ENCODE measurements around the gene LRP1B. TPM values are rescaled to one million over a fixed set of nuclear protein-coding genes. Genes with fewer than 3 reads are reported as not detected.

The LRP1B gene
- total and polyA plus RNA-seq, 2 of the 8 experiments (the other 6 are each of a cell fraction or from before 2014, with no cell fraction given), result 0.03 TPM; not detected in 1

DNA sequence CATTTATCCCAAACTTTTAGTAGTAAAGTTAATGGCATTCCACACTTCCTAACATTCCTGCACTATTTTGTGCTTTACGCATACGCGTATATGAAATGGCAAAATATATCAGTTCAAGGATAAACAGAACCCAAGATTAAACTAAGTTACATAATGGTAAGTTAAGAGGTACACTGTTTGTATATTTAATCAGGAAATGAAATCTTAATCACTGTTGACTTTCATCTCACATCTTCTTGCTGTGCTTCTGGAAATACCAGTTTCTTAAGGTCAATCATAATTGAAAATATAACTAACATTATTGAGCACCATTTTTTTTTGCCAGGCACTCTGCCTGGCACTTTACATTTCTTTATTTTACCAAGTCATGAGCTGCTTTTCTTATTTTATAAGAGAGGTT is 565.2 kb downstream of the LRP1B start:
- no peak for FAIRE-seq
- POLR2A ChIA-PET (ENCODE audit: partially characterized antibody), result no interaction called here
- CTCF ChIA-PET (ENCODE audit: partially characterized antibody), result interaction anchor here (1.2 kb wide), 1 partner anchor 10 kb away, joined by 4 read pairs; no protein-coding TSS in a partner anchor

More for the DNA sequence above, 565.2 kb downstream of the LRP1B start:
- H4K8ac ChIP-seq (ENCODE audit: extremely low read depth, insufficient read depth, low read length), result no peak overlapping the region
- no peak overlapping the region for H3K4ac ChIP-seq (replicated peaks; ENCODE audit: insufficient read length, low read depth, low read length)
- no peak overlapping the region for H2BK15ac ChIP-seq (ENCODE audit: low read length)
- no peak for DNase-seq (ENCODE audit: low read depth in 1 of 2, low spot score in 2 of 2)
- no peak overlapping the region for H3K9ac ChIP-seq (replicated peaks in 1 of 4; ENCODE audit: extremely low read depth in 1 of 4, low read depth in 3 of 4, low read length in 3 of 4)
- no peak overlapping the region for H4K91ac ChIP-seq (replicated peaks; ENCODE audit: insufficient read length, low read length)
- no peaks in the 10 kb centered on the region for H3K79me2 ChIP-seq (ENCODE audit: control insufficient read depth in 1 of 2, insufficient read depth in 2 of 2, low read length in 2 of 2)
- no peak overlapping the region for H3K4me3 ChIP-seq (ENCODE audit: extremely low read depth in 1 of 4, insufficient read depth in 2 of 4, low read depth in 3 of 4, low read length in 4 of 4)
- no peak for TF ChIP-seq NRF1 (IDR thresholded peaks at IDR 0.05; ENCODE audit: low read depth, low read length)
- no peak for TF ChIP-seq CBX5 (IDR thresholded peaks at IDR 0.05; ENCODE audit: low read depth, low read length)
- no peak for TF ChIP-seq KDM4A (IDR thresholded peaks at IDR 0.05; ENCODE audit: low read depth, low read length, severe bottlenecking)
- no peak for TF ChIP-seq GTF2F1 (IDR thresholded peaks at IDR 0.05; ENCODE audit: borderline replicate concordance, low read depth, low read length)
- no peak for TF ChIP-seq EGR1 (IDR thresholded peaks at IDR 0.05; ENCODE audit: borderline replicate concordance, low read depth, low read length)
- no peak for TF ChIP-seq SIX5 (IDR thresholded peaks at IDR 0.05; ENCODE audit: low read depth, low read length)
- TF ChIP-seq KDM1A (IDR thresholded peaks at IDR 0.05; ENCODE audit: borderline replicate concordance, low read length), result no peak
- no peak for TF ChIP-seq HDAC2 (IDR thresholded peaks at IDR 0.05; ENCODE audit: borderline replicate concordance in 1 of 2, low read depth in 2 of 2, low read length in 2 of 2)
- peaks cover 0 to 3% (median 1%) of the 10 kb centered on the region in 4 experiments; a peak in 3 of 7 replicates for H3K4me1 ChIP-seq (replicated peaks in 1 of 4; ENCODE audit: control insufficient read depth in 3 of 4, insufficient read depth in 4 of 4, low read length in 3 of 4)
- H3K9me3 ChIP-seq (ENCODE audit: insufficient read depth in 2 of 2, low read depth in 1 of 2, low read length in 1 of 2), result no peaks in the 10 kb centered on the region
- no peak overlapping the region for H2BK20ac ChIP-seq (ENCODE audit: low read length)
- no peak overlapping the region for H3K27ac ChIP-seq (ENCODE audit: low read depth, low read length)
- H3K18ac ChIP-seq (ENCODE audit: extremely low read depth, low read length), result no peak overlapping the region
- H2AK5ac ChIP-seq (ENCODE audit: low read depth, low read length), result no peak overlapping the region
- no peaks in the 10 kb centered on the region for H3K36me3 ChIP-seq (ENCODE audit: control insufficient read depth in 2 of 4, insufficient read depth in 4 of 4, low read length in 3 of 4)
- 92% methylated on average over 3 of the region's 3 CpGs; no CpG with 5 or more reads in 1 of the 2 experiments for WGBS, 2 experiments (ENCODE audit: extremely low coverage in 1 of 2, insufficient coverage in 1 of 2, insufficient read length in 1 of 2, insufficient replicate concordance in 2 of 2, low coverage in 1 of 2, low lambda C conversion rate in 2 of 2, missing lambda C conversion rate in 1 of 2)
- no peak overlapping the region for H2BK12ac ChIP-seq (ENCODE audit: low read depth, low read length)
- no peak overlapping the region for H3K23ac ChIP-seq (ENCODE audit: insufficient read length)
- H2AFZ ChIP-seq (ENCODE audit: low read length), result no peak overlapping the region
- H3K4me2 ChIP-seq (ENCODE audit: insufficient read depth in 1 of 2, low read depth in 2 of 2, low read length in 2 of 2), result no peak overlapping the region
- no peaks in the 10 kb centered on the region for H3K23me2 ChIP-seq (ENCODE audit: low read depth, low read length)
- no peak overlapping the region for H2BK120ac ChIP-seq (replicated peaks; ENCODE audit: low read depth, low read length)
- no peak overlapping the region for H4K5ac ChIP-seq (ENCODE audit: insufficient read length, low read depth, low read length)
- H2BK5ac ChIP-seq (ENCODE audit: low read depth, low read length), result no peak overlapping the region
- H3K79me1 ChIP-seq (ENCODE audit: low read depth, low read length), result no peaks in the 10 kb centered on the region
- H3K56ac ChIP-seq (replicated peaks; ENCODE audit: insufficient read length, low read depth, low read length), result no peak overlapping the region
- H4K20me1 ChIP-seq (replicated peaks in 1 of 2; ENCODE audit: control insufficient read depth in 1 of 2, insufficient read depth in 2 of 2, low read length in 2 of 2), result no peaks in the 10 kb centered on the region
- no peaks in the 10 kb centered on the region for H3K27me3 ChIP-seq (replicated peaks in 1 of 4; ENCODE audit: control insufficient read depth in 3 of 4, extremely low read depth in 1 of 4, insufficient read depth in 3 of 4, low read length in 3 of 4)
- no peak overlapping the region for H3K14ac ChIP-seq (ENCODE audit: insufficient read length)

Measured in H1 (cell line).